ENCODE measurements around the gene SLC7A8.

The SLC7A8 gene

GRCh38 chr14:23093104-23093503, 90.4 kb downstream of the SLC7A8 start:
- DNase-seq = no peak

GRCh38 chr14:23091294-23092225, 91.9 kb downstream of the SLC7A8 start:
- DNase-seq = no peak

- DNase-seq = no peak
Measured at GRCh38 chr14:23090254-23090636, 93.2 kb downstream of the SLC7A8 start.

- no peak for DNase-seq
Measured at GRCh38 chr14:23089498-23090253, 93.8 kb downstream of the SLC7A8 start.

- no peak for DNase-seq
Measured at GRCh38 chr14:23086565-23086964, 96.9 kb downstream of the SLC7A8 start.

GRCh38 chr14:23085458-23085857, 98.0 kb downstream of the SLC7A8 start:
- DNase-seq = no peak

- no peak for DNase-seq
Measured at GRCh38 chr14:23080474-23080873, 103.0 kb downstream of the SLC7A8 start.

GRCh38 chr14:23079716-23080115, 103.7 kb downstream of the SLC7A8 start:
- no peak for DNase-seq

- DNase-seq = no peak
Measured at GRCh38 chr14:23078692-23079116, 104.8 kb downstream of the SLC7A8 start.

GRCh38 chr14:23077962-23078361, 105.5 kb downstream of the SLC7A8 start:
- no peak for DNase-seq

GRCh38 chr14:23076785-23077408, 106.6 kb downstream of the SLC7A8 start:
- no peak for DNase-seq

Measured in NCI-H2029 treated with DMSO at 0.1 percent for 48 hours (cell line).